ENCODE measurements around the gene BRF1. TPM values are rescaled to one million over a fixed set of nuclear protein-coding genes. Genes with fewer than 3 reads are reported as not detected.

BRF1 gene
- total RNA-seq, 1 donor from 2014 or later: 16.9 TPM

DNA sequence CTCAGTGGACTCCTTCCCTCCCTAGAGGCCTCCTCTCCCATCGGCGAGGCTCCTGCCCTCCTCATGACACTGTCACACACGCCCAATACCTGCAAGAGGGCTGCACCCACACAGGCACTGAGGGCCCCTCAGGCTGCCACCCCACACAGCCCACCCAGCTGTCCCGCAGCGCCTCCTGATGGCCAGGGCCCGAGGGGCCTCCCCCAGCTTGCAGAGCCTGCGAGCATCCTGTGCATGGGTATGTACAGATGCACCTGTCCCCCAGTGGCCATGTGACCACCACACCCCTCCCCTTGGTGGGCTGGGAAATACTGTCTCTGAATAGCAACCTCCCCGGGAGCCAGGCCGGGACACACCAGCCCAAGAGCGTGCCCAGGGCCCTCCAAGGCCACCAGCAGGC is 100.7 kb downstream of the BRF1 start:
- no peak for DNase-seq (ENCODE audit: low spot score)
- H3K9me3 ChIP-seq (ENCODE audit: low read depth): no peaks in the 10 kb centered on the region
- no peak overlapping the region for H3K4me3 ChIP-seq
- no peak overlapping the region for H2AFZ ChIP-seq (replicated peaks)
- no peaks in the 10 kb centered on the region for H3K79me2 ChIP-seq (ENCODE audit: low read depth)
- peaks cover 19% of the 10 kb centered on the region for H3K27me3 ChIP-seq
- peaks cover 36% of the 10 kb centered on the region for H3K4me1 ChIP-seq
- peaks cover 28% of the 10 kb centered on the region for H3F3A ChIP-seq (ENCODE audit: low read depth)
- no peak overlapping the region for H3K4me2 ChIP-seq
- Mint-ChIP-seq H3K27me3 (ENCODE audit: insufficient read depth, low read depth) (peaks cover 17% of the 10 kb centered on the region), H3K36me3 (no peaks in the 10 kb centered on the region), H3K4me1 (peaks cover 17% of the 10 kb centered on the region), H3K9me3 (no peaks in the 10 kb centered on the region), H3K27ac (no peak overlapping the region), H3K4me3 (peak overlapping the region; percentile 18)
- no peak overlapping the region for H3K9ac ChIP-seq
- TF ChIP-seq, protein P1, sequence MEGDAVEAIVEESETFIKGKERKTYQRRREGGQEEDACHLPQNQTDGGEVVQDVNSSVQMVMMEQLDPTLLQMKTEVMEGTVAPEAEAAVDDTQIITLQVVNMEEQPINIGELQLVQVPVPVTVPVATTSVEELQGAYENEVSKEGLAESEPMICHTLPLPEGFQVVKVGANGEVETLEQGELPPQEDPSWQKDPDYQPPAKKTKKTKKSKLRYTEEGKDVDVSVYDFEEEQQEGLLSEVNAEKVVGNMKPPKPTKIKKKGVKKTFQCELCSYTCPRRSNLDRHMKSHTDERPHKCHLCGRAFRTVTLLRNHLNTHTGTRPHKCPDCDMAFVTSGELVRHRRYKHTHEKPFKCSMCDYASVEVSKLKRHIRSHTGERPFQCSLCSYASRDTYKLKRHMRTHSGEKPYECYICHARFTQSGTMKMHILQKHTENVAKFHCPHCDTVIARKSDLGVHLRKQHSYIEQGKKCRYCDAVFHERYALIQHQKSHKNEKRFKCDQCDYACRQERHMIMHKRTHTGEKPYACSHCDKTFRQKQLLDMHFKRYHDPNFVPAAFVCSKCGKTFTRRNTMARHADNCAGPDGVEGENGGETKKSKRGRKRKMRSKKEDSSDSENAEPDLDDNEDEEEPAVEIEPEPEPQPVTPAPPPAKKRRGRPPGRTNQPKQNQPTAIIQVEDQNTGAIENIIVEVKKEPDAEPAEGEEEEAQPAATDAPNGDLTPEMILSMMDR (IDR thresholded peaks at IDR 0.05): peak; percentile 20
- TF ChIP-seq EZH2phosphoT487 (IDR thresholded peaks at IDR 0.05): no peak
- no peak for TF ChIP-seq EZH2 (IDR thresholded peaks at IDR 0.05)
- no peaks in the 10 kb centered on the region for H4K20me1 ChIP-seq (ENCODE audit: low read depth)
- H3K27ac ChIP-seq: no peak overlapping the region
- H3K36me3 ChIP-seq: no peaks in the 10 kb centered on the region

DNA sequence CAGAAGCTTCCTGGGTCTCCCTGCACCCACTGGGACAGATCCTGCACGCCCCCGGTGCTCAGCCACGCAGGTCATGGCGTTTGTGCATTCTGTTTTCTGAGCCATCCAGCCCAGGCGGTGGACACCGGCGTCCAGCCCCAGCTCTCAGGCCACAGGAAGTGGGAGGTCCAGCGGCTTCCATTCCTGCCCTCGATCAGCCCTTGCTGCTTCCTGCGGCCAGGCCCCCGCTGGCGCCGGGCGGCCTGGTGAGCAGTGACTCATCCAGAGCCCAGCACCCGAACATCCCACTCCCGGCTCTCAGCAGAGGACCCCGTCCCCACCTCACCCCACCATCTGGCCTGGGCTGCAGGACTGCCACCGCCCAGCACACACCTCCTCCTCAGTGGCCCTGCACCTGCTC is 101.7 kb downstream of the BRF1 start:
- Histone ChIP-seq H3K36me3 (no peaks in the 10 kb centered on the region), H3K27me3 (peaks cover 29% of the 10 kb centered on the region), H3K4me3 (no peak overlapping the region), H3K9me3 (ENCODE audit: low read depth) (no peaks in the 10 kb centered on the region), H3F3A (ENCODE audit: low read depth) (peaks cover 28% of the 10 kb centered on the region), H3K4me1 (peaks cover 36% of the 10 kb centered on the region), H3K27ac (no peak overlapping the region), H4K20me1 (ENCODE audit: low read depth) (no peaks in the 10 kb centered on the region), H3K9ac (no peak overlapping the region), H3K4me2 (no peak overlapping the region), H3K79me2 (ENCODE audit: low read depth) (no peaks in the 10 kb centered on the region), H2AFZ (replicated peaks) (no peak overlapping the region)
- no peak overlapping the region for H3K4me3 Mint-ChIP-seq
- H3K9me3 Mint-ChIP-seq: no peaks in the 10 kb centered on the region
- no peaks in the 10 kb centered on the region for H3K36me3 Mint-ChIP-seq
- no peak for DNase-seq (ENCODE audit: low spot score)
- no peak overlapping the region for H3K27ac Mint-ChIP-seq
- TF ChIP-seq EZH2 (IDR thresholded peaks at IDR 0.05) (no peak), EZH2phosphoT487 (IDR thresholded peaks at IDR 0.05) (no peak)
- TF ChIP-seq, protein P1 (IDR thresholded peaks at IDR 0.05): no peak
- H3K27me3 Mint-ChIP-seq (ENCODE audit: insufficient read depth, low read depth): peaks cover 17% of the 10 kb centered on the region
- H3K4me1 Mint-ChIP-seq: peaks cover 20% of the 10 kb centered on the region

DNA sequence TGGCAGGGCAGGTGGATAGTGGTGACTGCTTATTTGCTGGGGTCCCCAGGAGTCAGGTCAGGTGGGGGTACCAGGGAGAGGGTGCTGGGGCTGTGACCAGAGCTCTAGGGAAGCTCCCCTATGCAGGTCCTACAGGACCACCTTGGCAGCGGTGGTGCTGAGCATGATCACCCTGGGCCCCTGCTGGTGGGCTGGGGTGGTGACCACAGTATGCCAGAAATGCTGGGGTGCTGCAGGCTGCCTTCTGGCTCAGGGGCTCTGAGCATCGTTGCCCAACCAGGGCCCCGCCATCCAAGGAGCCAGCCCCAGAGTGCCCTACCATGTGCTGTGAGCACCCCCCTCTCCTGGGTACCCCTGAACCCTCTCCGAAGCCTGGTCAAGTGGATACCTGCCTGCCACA is 102.2 kb downstream of the BRF1 start:
- Histone ChIP-seq H3K79me2 (ENCODE audit: low read depth) (no peaks in the 10 kb centered on the region), H3K4me2 (no peak overlapping the region), H3F3A (ENCODE audit: low read depth) (peaks cover 28% of the 10 kb centered on the region), H4K20me1 (ENCODE audit: low read depth) (no peaks in the 10 kb centered on the region), H3K4me3 (no peak overlapping the region), H3K4me1 (peaks cover 35% of the 10 kb centered on the region), H3K9me3 (ENCODE audit: low read depth) (no peaks in the 10 kb centered on the region), H3K27ac (no peak overlapping the region), H3K27me3 (peaks cover 34% of the 10 kb centered on the region), H3K9ac (no peak overlapping the region), H2AFZ (replicated peaks) (no peak overlapping the region), H3K36me3 (no peaks in the 10 kb centered on the region)
- Mint-ChIP-seq H3K27ac (no peak overlapping the region), H3K27me3 (ENCODE audit: insufficient read depth, low read depth) (peaks cover 17% of the 10 kb centered on the region), H3K4me3 (no peak overlapping the region), H3K4me1 (peaks cover 20% of the 10 kb centered on the region), H3K36me3 (no peaks in the 10 kb centered on the region), H3K9me3 (no peaks in the 10 kb centered on the region)
- no peak for TF ChIP-seq EZH2 (IDR thresholded peaks at IDR 0.05)
- TF ChIP-seq, protein P1 (IDR thresholded peaks at IDR 0.05): peak; percentile 15
- DNase-seq (ENCODE audit: low spot score): no peak
